Gastrocnemius medialis (tissue), 4 donors: ENCODE results near the gene ANGEL2. TPM values are rescaled to one million over a fixed set of nuclear protein-coding genes. Genes with fewer than 3 reads are reported as not detected.
A peak's percentile ranks its signal among the peaks of the same experiment; 100 is the strongest.

Source experiments
- ATAC-seq, 2 donors: fragments of 150-250 bp; one replicate each; pipeline ENCODE4 v1.9.1; 2016
- DNase-seq, 2 donors: peaks; one replicate each; pipeline ENCODE4 v3.0.0-alpha.2; 2019
- H3K27ac ChIP-seq, 4 donors: fragments of 200-600 bp; sonication (generic); 1 replicate in 1 of 4; 2 replicates in 3 of 4; pipeline ENCODE4 v1.5.1; 2016 to 2018; ENCODE audit warnings: mild to moderate bottlenecking in 2 of 4, moderate library complexity in 1 of 4
- H3K27me3 ChIP-seq, 3 donors: fragments of 200-600 bp; sonication (generic) in 2 of 3; 1 replicate in 1 of 3; 2 replicates in 2 of 3; pipeline versions ENCODE4 v1.5.1 to v1.6.0; 2016 to 2019; ENCODE audit warnings: mild to moderate bottlenecking in 1 of 3, moderate library complexity in 1 of 3
- H3K36me3 ChIP-seq, 2 donors: fragments of 200-600 bp; sonication (generic) in 1 of 2; one replicate each; pipeline ENCODE4 v1.5.1; 2017 to 2018
- H3K4me1 ChIP-seq, 2 donors: fragments of 200-600 bp; sonication (generic) in 1 of 2; one replicate each; pipeline ENCODE4 v1.5.1; 2016 to 2017; ENCODE audit warnings: mild to moderate bottlenecking in 2 of 2
- H3K4me3 ChIP-seq, 4 donors: fragments of 200-600 bp; sonication (generic) in 3 of 4; 1 replicate in 1 of 4; 2 replicates in 3 of 4; pipeline ENCODE4 v1.5.1; 2016 to 2019; ENCODE audit warnings: mild to moderate bottlenecking in 2 of 4
- H3K9me3 ChIP-seq, 3 donors: fragments of 200-600 bp; sonication (generic) in 2 of 3; 1 replicate in 1 of 3; 2 replicates in 2 of 3; pipeline ENCODE4 v1.5.1; 2016 to 2019
- CTCF ChIP-seq, 5 experiments: fragments of 450-650 bp in 3 of 5; fragments of 200-600 bp in 2 of 5; sonication (generic) in 2 of 5; IDR thresholded peaks in 4 of 5; conservative IDR thresholded peaks in 1 of 5; 1 replicate in 4 of 5; 2 replicates in 1 of 5; pipeline ENCODE4 v1.5.1; 2016 to 2019; ENCODE audit warnings: antibody characterized with exemption in 5 of 5, mild to moderate bottlenecking in 3 of 5, moderate library complexity in 3 of 5
- POLR2A ChIP-seq, 2 donors: fragments of 450-650 bp; IDR thresholded peaks; one replicate each; pipeline ENCODE4 v1.6.1; 2017; ENCODE audit warnings: antibody characterized with exemption in 2 of 2, mild to moderate bottlenecking in 2 of 2, moderate library complexity in 2 of 2
- in situ Hi-C, 4 donors: fragments of 200-750 bp; cut with MboI; loops; one replicate each; pipeline versions ENCODE4 v1.15.0 to v1.8.0; 2017; ENCODE audit warnings: low sequenced_read_pairs in 4 of 4
- intact Hi-C: fragments of 100-400 bp; cut with DNase I; formaldehyde crosslinking; loops from one replicate; pipeline ENCODE4 v1.15.1; 2023; ENCODE audit warnings: low total_unique reads
- total RNA-seq, 4 donors: library from RNA; depleted of rRNA; stranded (reverse); fragments of >200 nt; gene quantifications; one replicate each; pipeline versions ENCODE4 v1.1.0 to v1.2.3, GENCODE V29; 2016

Gene ANGEL2
- total RNA-seq, 4 donors from 2014 or later: 17.7 to 33.2 (median 25.1) TPM

GRCh38 chr1:212950243-212951125 is 65.2 kb downstream of the ANGEL2 start, which contains the start of gene VASH2:
VASH2 (plus strand) TSS chr1:212950541; CDS start chr1:212951543, 1,002 bp downstream.
- peaks cover 0 to 3% (median 0%) of the 10 kb centered on the region in 3 donors for H3K27me3 ChIP-seq
- peak; percentile 78 to 85 for ATAC-seq
- DNase-seq: peak; percentile 67 to 68
- no peaks in the 10 kb centered on the region for H3K36me3 ChIP-seq
- TF ChIP-seq POLR2A (IDR thresholded peaks at IDR 0.05): peak in 1 of 2 donors; percentile 26
- no peak for TF ChIP-seq CTCF (IDR thresholded peaks at IDR 0.05 in 4 of 5, conservative IDR thresholded peaks at IDR 0.05 in 1 of 5)
- peaks cover 16 to 19% of the 10 kb centered on the region in 2 donors for H3K4me1 ChIP-seq
- H3K27ac ChIP-seq: no peak within 1 kb of the TSS
- H3K4me3 ChIP-seq: peak within 1 kb of the TSS; percentile 33 to 70 (median 64)
- in situ Hi-C loops (no loop called here), intact Hi-C loops (no loop called here)
- no peaks in the 10 kb centered on the region for H3K9me3 ChIP-seq

- ATAC-seq (no peak), DNase-seq (no peak)
- Histone ChIP-seq H3K36me3 (no peaks in the 10 kb centered on the region), H3K9me3 (no peaks in the 10 kb centered on the region), H3K27me3 (peaks cover 0 to 3% (median 0%) of the 10 kb centered on the region in 3 donors), H3K4me1 (peaks cover 16 to 19% of the 10 kb centered on the region in 2 donors), H3K4me3 (peak overlapping the region; percentile 33 to 70 (median 64)), H3K27ac (no peak overlapping the region)
- no peak for TF ChIP-seq POLR2A (IDR thresholded peaks at IDR 0.05)
- no peak for TF ChIP-seq CTCF (IDR thresholded peaks at IDR 0.05 in 4 of 5, conservative IDR thresholded peaks at IDR 0.05 in 1 of 5)
- intact Hi-C loops: no loop called here
- in situ Hi-C loops: no loop called here
Measured at GRCh38 chr1:212949771-212950170, 65.9 kb downstream of the ANGEL2 start.

- H3K27me3 ChIP-seq: peaks cover 0 to 3% (median 0%) of the 10 kb centered on the region in 3 donors
- no peak overlapping the region for H3K4me3 ChIP-seq
- H3K4me1 ChIP-seq: peaks cover 5 to 12% of the 10 kb centered on the region in 2 donors
- in situ Hi-C loops: no loop called here
- intact Hi-C loops: no loop called here
- ATAC-seq: no peak
- no peak for DNase-seq
- no peak for TF ChIP-seq CTCF (IDR thresholded peaks at IDR 0.05 in 4 of 5, conservative IDR thresholded peaks at IDR 0.05 in 1 of 5)
- TF ChIP-seq POLR2A (IDR thresholded peaks at IDR 0.05): no peak
- no peaks in the 10 kb centered on the region for H3K9me3 ChIP-seq
- H3K36me3 ChIP-seq: no peaks in the 10 kb centered on the region
- no peak overlapping the region for H3K27ac ChIP-seq
Measured at GRCh38 chr1:212946872-212947271, 68.8 kb downstream of the ANGEL2 start.

- Histone ChIP-seq H3K27ac (no peak overlapping the region), H3K27me3 (no peaks in the 10 kb centered on the region), H3K4me1 (peaks cover 0 to 2% of the 10 kb centered on the region in 2 donors), H3K4me3 (no peak overlapping the region), H3K36me3 (no peaks in the 10 kb centered on the region), H3K9me3 (no peaks in the 10 kb centered on the region)
- TF ChIP-seq POLR2A (IDR thresholded peaks at IDR 0.05) (no peak), CTCF (IDR thresholded peaks at IDR 0.05 in 4 of 5, conservative IDR thresholded peaks at IDR 0.05 in 1 of 5) (no peak)
- intact Hi-C loops: no loop called here
- in situ Hi-C loops: no loop called here
- DNase-seq: no peak
- no peak for ATAC-seq
Measured at GRCh38 chr1:212945463-212946160, 70.1 kb downstream of the ANGEL2 start.
